Bone marrow (tissue), 2 donors: Measurements from ENCODE around the gene DHX32.
"Not testable (repeated sequence)": the region's sequence is repeated elsewhere in the genome, so short reads cannot be mapped to it uniquely, and the experiment has no call there.

Source experiments
- DNase-seq, 2 donors: peaks; one replicate each; lab custom pipeline; 2025; lab: John Stamatoyannopoulos, UW

DHX32 gene

DNA sequence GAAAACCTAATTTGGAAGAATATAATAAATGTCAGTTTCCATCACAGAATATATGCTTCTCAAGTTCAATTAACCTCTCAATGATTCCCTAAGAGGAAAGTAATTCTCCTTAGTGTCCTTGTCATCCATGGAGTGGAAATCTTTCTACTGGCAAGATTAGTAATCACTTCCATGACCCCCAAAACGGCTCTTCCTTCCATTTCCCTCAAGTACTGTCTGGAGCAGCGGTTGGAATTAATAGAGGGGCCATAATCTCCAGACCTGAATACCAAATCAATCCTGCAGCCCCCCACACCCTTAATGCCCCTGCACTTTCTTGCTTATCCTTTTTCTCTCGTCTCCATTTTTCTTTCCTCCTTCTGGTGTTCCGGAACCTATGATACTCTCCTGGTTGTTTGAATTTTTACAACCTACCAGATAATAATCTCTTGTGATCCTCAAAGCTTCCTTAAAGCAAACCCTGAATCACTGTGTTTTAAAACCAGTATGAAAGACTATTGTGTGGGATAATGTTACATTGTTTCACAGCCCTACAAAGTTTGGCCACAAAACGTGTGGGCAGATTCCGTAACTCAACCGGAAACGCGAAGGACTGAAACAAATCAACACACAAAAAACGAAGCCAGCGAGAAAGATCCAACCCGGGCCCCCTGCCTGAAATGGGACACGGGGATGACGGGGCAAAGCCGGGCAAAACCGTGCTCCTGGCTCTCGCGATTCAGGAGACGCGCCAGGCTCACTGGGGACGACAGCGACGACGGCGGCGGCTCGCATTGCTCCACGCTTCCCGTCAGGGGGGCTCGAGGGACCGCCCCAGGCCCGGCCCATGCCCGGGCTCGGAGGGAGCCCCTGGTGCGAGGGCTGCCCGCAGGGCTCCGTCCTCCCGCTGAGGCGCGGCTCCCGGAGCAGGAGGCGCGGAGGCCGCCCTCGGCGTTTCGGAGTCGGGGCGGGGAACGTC is 14.3 kb upstream of the DHX32 start:
- DNase-seq, result peak in 1 of 2 donors; percentile 37

DNA sequence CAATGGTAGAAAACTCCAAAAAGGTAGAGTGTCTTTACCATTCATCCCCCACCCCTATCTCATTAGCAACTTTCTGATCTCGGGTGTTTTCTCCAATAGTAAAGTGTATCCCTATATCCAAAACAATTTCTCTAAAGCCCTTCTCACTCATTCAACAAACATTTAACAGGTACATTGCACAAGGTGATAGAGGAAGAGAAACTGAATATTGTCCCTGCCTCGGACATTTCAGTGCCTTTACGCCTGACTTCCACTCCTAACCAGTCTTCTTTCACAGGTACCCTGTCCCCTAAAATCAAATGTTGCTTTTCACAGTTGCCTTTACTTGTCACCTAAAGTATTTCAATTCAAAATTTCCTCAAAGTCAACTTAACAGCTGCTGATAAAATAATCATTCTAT is 13.1 kb upstream of the DHX32 start:
- DNase-seq, result not testable (repeated sequence)

DNA sequence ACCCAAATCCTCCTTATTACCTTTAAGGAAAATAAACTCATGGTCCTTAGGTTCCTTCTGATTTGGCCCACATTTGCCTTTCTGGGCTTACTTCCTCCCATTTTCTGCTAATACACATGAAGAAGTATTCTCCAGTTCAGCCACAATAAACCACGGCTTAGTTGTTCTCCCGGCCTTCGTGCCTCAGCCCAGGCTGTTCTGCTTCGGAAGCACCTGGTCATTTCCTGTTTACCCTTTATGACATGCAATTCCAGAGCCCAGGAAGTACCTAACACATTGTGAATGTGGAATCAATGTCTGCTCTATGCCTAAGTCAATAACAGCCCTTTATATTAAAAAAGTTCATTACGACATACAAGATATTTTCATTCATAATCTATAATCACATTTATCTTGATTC is 11.3 kb upstream of the DHX32 start:
- not testable (repeated sequence) for DNase-seq

DNA sequence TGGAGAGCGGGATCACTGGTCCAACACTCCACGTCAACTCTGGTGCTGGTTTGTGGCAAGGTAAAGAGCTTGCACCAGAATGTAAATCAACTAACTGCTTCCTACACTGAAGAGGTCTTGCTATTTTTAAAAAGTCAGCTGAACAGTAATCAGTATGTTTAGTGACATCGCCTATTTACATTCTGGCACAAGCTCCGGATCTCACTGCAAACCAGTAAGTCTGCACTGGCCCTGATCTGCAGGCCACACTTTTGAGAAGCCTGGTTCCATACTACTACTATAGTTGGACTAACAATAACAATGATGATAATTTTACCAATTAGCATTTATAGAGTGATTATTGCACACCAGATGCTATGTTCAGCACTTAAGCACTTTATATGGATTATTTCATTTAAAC is 8.3 kb upstream of the DHX32 start:
- not testable (repeated sequence) for DNase-seq

DNA sequence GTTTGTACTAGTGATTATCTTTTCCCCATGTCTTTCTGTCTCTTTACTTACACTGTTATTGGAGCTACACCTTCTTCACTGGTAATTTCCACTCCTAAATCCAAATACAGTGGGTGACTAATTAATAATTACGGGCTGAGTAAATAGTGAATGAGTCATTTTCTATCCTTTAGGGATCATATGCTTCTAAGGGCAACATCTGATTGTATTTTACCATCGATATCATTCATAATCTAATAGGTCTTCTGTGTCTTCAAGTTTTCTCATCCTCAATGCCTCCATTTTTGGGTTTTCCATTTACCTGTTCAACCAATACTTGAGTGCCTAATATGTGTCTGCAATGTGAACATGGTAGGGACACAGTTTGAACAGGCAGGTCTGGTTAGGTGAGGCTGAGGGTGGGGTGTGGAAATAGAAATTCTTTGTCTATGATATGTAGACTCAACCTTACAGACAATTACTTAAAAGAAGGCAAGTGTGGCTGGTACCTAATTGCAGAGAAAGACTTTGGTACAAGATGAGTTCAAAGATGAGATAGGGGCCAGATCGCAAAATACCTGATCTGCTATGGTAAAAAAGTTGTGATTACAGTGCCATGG is 5.9 kb upstream of the DHX32 start:
- no peak for DNase-seq

DNA sequence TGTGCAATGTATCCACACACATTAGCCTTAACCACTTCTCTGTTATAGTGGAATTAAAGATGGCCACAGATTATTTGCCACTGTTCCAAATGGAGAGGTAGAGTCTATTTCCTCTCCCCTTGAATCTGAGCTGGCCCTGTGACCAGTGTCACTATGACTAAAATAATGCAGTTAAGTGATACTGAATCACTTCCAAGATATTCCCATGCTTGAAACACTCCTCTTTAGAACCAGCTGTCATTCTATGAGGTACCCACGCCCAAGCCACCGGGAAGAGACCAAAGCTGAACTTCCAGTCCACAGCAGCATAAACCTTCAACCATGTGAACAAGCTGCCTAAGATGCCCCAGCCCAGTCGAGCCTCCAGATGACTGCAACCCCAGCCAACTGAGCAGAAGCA is 2.1 kb upstream of the DHX32 start:
- no peak for DNase-seq

DNA sequence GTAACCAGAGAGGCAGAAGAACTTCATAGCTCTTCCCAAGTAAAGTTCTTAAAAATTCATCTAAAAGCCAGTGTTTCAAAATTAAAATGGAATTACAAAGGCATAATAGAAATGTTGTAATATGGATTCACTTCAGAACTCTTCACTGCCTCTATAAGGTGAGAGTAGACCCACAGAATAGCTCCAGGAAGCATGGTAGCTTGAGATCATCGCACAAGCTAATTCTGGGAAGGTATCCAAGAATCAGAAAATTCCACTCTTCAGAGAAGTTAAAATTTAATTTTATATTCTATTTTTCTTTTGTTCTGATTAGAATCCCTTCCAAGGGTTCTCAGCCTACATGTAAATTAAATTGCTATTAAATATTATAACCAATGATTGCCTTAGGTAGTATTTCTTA is 1.5 kb upstream of the DHX32 start:
- DNase-seq, result no peak

DNA sequence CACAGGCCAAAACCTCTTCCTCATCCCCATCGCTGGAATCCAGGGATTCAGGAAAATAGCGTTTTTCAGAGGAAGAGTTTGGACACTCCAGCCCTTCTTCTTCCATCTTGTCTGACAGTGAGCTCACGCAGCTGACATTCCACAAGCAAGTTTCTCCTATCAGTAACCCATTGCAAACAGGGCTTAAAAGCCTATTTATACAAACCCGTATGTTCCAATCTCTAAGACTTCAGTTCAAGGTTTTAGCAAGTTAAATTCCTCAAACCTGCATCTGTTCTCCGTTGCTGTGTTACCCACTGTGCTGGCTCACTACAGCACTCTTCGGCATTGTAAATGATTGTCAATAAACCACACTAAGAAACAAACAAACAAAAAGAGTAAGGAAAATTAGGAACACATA is 373 bp downstream of the DHX32 start:
- no peak for DNase-seq

DNA sequence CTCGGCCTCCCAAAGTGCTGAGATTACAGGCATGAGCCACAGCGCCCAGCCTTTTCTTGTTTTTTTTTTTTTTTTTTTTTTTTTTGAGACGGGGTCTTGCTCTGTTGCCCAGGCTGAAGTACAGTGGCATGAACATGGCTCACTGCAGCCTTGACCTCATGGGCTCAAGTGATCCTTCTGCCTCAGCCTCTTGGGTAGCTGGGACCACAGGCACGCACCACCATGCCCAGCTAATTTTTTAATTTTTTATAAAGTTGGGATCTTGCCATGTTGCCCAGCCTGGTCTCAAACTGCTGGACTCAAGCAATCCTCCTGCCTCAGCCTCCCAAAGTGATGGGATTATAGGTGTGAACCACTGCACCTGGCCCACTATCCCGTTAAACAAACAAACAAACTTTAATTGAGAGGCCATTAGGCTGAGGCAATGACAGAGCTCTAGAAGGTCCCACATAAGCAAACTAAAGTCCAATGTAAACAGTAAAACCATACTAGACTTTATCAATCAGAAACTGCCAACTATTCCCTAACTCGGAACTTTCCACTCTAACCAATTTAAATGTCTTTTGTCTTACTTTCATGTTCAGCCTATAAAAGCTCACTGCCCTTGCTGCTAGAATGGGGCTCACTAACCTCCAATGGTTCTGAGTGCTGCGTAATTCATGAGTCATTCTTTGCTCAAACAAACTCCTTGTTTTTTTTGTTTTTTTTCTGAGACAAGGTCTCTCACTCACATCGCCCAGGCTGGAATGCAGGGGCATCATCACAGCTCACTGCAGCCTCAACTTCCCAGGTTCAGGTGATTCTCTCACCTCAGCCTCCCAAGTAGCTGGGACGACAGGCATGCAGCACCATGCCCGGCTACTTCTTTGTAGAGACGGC is 1.9 kb downstream of the DHX32 start:
- no peak for DNase-seq

DNA sequence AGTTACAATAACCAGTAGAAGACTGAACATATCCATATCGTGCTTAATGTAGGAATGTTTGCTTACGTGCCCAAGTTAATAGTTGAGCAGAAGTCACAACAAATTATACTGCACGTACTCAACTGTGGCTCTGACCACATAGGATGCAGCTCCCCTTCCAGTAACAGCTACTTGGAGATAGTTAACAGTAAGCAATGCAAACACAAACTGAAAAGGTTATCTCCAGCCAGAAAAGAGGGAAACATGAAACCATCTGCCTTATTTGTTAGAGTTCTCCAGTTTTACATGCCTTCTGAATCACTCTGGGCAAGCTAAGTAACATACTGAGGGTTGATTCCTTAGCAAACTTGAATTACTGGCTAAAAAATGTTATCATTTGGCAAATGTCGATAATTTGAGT is 9.8 kb downstream of the DHX32 start:
- no peak for DNase-seq

DNA sequence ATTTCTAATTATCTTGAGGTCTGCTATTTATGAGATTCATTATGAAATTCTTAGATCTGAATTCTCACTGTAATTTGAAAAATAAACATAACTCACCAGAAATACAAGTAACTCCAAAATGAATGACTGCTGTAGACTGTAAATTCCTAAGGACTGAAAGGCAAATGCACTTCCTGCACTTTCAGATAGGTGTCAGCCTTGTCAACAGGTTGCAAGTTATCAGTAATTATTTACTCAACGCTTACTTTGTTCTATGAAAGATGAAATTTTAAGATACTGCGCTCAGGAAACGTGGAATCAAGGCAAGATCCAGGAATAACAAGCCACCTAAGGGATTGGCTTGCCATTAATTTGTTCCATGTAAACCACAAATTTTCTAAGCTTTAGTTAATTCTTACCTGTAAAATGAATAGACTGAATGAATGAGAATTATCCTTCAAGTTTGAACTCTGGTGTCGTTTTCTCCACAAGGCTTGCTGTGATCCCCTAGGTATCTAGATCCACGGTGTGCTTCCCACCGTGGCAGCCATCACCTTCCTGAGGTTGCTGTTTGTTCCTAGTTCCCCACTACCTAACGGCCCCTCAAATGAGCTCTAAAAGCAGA is 12.6 kb downstream of the DHX32 start:
- no peak for DNase-seq

DNA sequence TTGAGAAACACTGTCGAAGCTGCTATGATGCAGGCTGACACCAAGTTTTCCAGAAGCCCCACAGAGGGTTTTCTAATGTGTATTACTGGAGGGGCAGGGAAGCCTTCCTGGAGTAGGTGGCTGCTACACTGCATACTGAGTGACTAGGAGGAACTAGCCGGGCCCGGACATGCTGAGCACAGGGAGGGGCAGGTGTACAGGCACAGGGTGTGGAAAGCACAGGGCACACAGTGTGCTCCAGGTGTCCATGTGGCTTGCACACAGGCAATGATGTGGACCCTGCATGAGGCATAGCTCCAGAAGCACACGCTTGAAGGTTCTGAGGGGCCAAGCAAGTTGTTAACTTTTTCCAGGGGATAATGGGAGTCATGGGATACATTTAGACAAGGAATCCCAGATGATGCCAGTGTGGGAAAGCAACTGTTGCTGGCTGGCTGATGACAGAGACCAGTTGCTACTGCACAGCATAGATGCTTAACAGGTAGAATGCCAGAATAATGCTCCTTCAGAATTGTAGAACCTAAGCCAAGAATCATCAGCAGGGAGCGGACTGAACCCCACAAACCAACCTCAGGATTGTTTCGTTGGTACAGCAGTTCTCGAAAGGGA is 14.6 kb downstream of the DHX32 start:
- DNase-seq, result no peak

DNA sequence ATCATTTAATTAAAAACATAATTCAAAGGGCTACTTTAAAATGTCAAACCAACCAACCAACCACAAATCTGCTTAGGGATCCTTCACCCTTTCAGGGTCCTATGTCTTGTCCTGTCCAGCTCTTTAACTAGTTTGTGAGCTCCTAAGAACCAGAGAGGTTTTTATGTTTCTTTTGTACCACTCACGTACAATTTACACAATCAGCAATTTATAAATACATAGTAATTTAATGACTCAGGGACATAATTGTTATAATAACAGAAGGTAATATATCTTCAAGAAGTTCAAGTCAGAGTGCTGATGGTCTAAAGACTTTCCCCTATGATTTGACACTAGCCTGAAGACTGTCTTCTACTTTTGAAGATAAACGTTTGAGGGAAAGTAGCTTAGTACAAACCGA is 16.0 kb downstream of the DHX32 start:
- no peak for DNase-seq

DNA sequence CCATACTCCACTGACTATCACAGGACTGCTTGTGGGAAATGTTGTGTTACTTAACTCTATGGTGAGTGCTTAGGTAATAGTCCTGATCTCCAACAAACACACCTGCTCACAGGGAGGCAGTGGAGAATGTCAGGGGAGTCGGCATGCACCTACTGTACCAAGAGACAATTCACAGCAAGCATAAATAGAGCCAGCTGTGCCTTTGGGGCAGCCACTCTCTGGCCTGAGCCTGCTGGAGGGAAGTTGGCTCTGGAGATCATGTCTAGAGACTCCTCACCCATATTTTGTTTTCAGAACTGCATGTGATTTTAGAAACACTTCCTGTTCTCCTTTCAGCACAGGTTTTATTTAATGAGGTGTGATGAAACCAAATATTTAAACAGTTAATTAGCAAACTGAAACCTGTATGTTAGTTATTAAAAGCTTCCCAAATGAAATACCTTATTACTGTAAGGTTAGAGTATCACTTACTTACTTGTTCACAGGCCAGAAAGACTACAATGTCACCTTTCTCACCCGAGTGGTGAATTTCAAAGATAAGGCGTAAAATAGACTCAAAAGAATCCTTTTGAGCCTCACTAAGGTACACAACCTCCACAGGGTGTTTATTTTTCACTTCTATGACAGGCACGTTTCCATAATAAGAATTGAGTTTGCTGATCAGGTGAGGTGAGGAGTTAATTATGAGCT is 21.8 kb downstream of the DHX32 start:
- no peak for DNase-seq

DNA sequence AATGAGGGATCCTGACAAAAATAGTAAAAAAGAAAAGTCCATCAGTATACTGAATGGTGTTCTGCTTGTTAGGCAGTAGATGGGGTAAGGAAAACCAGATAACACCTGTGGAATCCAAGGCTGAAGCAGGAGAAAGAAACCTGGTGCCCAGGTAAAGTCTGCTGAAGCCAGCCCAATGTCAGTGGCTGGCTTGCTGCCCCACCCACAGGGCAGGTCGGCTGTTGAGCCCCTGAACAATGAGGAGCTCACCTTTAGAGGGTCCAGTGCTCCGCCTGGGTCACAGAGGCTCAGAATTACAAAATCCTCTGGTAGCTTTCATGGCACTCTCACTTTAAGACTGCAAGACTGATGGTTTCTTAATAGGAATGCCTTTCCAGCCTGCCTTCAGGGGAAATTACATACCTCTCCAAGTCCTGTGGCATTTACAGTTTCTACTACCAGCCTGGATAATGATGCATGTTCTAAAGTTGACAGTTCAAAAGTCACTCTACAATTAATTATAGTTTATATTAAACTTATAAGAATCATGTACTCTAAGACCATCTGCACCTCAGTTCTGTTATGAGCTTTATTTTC is 23.8 kb downstream of the DHX32 start:
- DNase-seq, result no peak

DNA sequence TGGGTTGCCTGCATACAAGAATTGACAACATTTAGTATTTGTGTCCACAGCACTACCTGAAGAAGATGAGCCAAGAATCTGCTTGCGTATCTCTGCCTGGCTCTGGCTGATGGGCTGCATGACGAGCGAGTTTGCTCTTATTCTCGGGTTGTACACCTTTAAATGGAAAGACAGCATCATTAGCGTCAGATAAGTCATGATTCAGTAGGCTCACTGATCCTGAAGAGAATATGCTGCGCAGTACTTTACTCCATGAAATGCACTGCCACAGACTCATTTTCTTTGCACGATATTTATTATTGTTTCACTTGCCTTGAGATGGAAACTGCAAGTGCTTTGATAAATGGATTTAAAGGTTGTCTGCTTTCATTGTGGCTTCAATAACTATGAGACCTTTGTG is 28.6 kb downstream of the DHX32 start:
- DNase-seq, result no peak

DNA sequence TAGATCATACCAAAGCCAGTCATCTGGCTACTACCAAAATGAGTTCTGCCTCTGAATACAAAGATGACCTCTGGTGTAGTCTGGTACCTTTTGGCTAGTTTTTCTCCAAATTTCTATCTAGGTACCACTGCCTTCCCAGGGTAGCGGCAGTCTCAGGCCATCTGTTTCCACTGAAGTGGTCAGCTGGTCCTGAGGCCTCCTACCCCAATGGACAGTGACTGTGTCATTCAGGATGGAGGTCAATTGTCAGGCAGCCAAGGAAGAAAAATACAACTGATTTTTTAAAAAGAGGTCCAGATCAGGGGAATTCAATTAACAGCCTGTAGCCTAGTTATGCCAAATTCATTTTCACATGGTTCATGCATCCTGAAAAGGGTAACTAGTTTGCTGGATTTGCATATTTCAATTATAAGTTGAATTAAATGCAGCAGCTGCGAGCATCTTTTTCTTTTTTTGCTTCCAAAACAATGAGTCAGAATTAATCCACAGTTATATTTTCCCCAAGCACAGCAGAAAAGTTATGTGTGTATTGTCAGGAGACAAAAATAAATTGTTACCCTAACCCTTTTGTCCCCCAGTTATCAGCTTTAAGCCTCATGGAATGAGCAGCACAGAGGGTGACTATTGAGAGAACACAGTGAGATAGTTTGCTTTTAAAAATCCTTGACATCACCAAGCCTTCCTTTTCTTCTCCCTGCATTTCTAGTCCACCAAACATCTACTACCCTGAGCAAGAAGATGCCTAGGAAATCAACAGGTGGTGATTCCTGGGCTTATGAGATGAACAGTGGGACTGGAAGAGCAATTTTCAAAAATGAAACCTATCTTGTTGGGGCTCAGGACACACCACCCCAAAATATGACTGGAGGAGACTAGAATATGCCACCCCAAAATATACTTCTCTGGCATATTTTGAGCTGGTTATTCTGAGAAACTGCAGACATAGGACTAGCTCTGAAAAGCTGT is 30.0 kb downstream of the DHX32 start:
- DNase-seq, result no peak

DNA sequence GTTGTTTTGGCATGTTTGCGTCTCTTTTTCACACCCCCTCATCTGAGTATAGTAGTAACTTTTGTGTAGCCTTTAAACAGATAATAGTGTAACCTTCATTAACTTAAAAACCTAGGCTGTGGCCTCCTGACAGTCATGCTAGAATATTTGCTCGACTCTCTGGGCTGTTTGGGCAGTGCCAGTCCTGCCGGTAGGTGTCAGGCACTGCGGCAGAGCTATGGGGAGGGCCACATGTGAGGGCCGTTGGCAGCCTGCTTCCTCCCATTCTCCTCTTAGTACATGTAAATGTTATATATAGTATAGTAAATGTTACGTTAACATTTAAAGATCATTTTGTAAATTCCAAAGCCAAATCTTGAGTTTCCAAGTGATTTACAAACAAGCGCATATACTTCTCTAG is 31.6 kb downstream of the DHX32 start:
- no peak for DNase-seq

DNA sequence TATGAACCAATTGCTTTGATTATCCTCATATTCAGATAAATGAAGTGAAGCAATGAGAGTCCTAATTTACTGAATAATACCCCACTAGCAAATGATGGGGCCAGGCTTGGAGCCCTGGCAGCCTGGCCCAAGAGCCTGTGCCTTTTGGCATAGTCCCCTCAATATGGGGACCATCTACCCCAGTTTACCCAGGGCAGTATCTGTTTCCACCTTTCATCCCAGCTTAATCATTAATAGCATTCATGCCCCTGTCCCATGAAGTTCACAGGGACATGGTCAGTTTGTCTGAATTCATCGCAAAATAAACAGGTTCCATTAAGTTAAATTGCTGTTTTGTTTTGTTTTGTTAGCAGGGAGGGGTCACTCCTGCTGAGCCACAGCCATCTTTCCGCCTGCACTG is 32.2 kb downstream of the DHX32 start:
- no peak for DNase-seq

DNA sequence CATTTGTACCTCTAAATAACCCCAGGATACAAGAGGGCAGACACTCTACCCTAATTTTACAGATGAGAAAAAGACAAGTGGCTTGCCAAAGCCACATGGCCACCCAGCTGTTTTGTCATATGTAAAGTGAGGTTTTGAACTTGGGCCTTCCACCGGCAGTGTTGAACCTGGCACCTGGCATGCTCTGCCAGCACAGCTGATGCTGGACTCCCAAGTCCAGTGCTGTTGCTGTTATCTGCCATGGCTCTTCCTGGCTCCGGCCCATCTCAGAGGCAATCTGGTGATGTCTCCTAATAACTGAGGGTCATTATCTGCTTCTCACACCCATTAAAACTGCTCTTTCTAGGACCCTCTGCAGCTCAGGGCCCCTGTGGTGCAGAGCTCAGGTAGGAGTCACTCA is 32.7 kb downstream of the DHX32 start:
- DNase-seq, result no peak
